ENCODE data around the gene GINS1. TPM values are rescaled to one million over a fixed set of nuclear protein-coding genes. Genes with fewer than 3 reads are reported as not detected.

GINS1 gene
- total and polyA plus RNA-seq, 7 experiments from 2014 or later, result 0.44 to 24.9 (median 0.88) TPM

DNA sequence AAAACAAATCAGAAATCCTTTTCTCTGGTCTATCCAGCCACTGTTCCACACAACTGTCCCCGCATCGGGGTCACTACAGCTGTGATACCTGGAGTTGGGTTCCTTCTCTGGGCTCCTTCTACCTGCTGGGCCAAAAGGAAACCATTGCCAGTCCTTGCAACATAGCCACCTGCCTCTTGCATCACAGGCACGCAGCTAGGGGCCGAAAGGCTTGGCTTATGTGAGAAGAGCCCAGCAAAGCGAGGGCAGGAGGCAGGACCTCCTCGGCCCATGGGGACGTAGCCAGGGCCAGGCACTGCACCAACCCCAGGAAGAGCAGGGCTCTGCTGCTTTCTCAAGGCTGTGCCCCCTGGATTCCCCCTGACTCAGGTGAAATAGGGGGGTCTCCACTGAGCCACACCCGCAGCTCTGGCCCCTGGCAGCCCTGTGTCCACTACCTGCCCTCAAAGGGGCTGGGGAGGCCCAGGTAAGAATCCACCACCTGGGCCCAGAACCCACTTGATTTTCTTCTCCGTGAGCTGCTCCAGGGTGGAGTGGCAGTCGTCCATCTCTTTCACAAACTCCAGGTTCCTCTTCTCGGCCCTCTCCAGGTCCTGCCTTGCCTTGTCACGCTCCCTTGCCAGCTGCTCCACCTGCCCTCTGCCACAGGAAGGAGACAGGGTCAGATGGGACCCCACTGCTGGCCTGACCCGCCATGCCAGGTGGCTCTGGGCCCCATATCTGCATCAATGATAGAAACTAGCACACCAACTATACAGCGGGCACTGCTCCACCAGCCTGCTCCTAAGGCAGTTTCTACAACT lies 88.9 kb downstream of the GINS1 start:
- ChIA-PET POLR2A (no interaction called here), CTCF (no interaction called here)
- intact Hi-C loops (cut with micrococcal nuclease), result no loop called here
- Mint-ChIP-seq H3K4me1 (no peaks in the 10 kb centered on the region), H3K27ac (peak overlapping the region in 1 of 9 donors; percentile 17), H3K4me3 (no peak overlapping the region), H3K36me3 (no peaks in the 10 kb centered on the region), H3K9me3 (no peaks in the 10 kb centered on the region), H3K27me3 (no peaks in the 10 kb centered on the region)
- Histone ChIP-seq H3K4me1 (ENCODE audit: control insufficient read depth in 2 of 2, insufficient read depth in 2 of 2, low read length in 2 of 2) (no peaks in the 10 kb centered on the region), H3K4me3 (ENCODE audit: low read length) (no peak overlapping the region), H3K27ac (ENCODE audit: low read depth, low read length) (no peak overlapping the region), H3K36me3 (ENCODE audit: control insufficient read depth in 2 of 3, insufficient read depth in 3 of 3, low read length in 3 of 3) (no peaks in the 10 kb centered on the region), H3K9me3 (ENCODE audit: control insufficient read depth in 2 of 3, low read length in 3 of 3) (no peaks in the 10 kb centered on the region), H3K27me3 (ENCODE audit: control insufficient read depth in 2 of 2, insufficient read depth in 2 of 2, low read length in 2 of 2) (no peaks in the 10 kb centered on the region)
- no peak for DNase-seq
- no peak for ATAC-seq

DNA sequence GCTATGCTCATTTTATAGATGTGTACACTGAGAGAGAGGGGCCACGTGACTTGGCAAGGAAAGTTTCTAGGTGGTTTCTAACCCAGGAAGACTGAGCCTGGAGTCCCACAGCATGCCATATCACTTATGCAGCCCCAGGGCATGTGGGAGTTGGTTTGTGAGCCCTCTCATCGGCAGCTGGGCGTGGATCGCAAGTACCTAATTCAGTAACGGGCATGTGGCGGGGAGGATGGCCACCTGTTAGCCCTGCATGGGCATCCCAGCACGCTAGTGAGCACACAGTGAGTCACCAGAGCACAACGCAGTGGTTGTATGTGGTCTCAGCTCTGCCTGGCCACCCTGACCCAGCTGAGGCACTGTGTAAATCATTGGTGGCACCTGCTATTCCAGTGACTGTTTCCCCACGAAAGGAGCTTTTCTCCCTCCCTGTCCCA lies 89.5 kb downstream of the GINS1 start:
- CTCF ChIA-PET, result no interaction called here
- Histone ChIP-seq H3K27me3 (ENCODE audit: control insufficient read depth in 2 of 2, insufficient read depth in 2 of 2, low read length in 2 of 2) (no peaks in the 10 kb centered on the region), H3K27ac (ENCODE audit: low read depth, low read length) (no peak overlapping the region), H3K4me1 (ENCODE audit: control insufficient read depth in 2 of 2, insufficient read depth in 2 of 2, low read length in 2 of 2) (no peaks in the 10 kb centered on the region), H3K4me3 (ENCODE audit: low read length) (no peak overlapping the region), H3K36me3 (ENCODE audit: control insufficient read depth in 2 of 3, insufficient read depth in 3 of 3, low read length in 3 of 3) (no peaks in the 10 kb centered on the region), H3K9me3 (ENCODE audit: control insufficient read depth in 2 of 3, low read length in 3 of 3) (no peaks in the 10 kb centered on the region)
- POLR2A ChIA-PET, result no interaction called here
- Mint-ChIP-seq H3K4me1 (no peaks in the 10 kb centered on the region), H3K4me3 (no peak overlapping the region), H3K27ac (peak overlapping the region in 1 of 9 donors; percentile 17), H3K36me3 (no peaks in the 10 kb centered on the region), H3K9me3 (no peaks in the 10 kb centered on the region), H3K27me3 (no peaks in the 10 kb centered on the region)
- intact Hi-C loops (cut with micrococcal nuclease), result no loop called here
- DNase-seq (no peak), ATAC-seq (no peak)

DNA sequence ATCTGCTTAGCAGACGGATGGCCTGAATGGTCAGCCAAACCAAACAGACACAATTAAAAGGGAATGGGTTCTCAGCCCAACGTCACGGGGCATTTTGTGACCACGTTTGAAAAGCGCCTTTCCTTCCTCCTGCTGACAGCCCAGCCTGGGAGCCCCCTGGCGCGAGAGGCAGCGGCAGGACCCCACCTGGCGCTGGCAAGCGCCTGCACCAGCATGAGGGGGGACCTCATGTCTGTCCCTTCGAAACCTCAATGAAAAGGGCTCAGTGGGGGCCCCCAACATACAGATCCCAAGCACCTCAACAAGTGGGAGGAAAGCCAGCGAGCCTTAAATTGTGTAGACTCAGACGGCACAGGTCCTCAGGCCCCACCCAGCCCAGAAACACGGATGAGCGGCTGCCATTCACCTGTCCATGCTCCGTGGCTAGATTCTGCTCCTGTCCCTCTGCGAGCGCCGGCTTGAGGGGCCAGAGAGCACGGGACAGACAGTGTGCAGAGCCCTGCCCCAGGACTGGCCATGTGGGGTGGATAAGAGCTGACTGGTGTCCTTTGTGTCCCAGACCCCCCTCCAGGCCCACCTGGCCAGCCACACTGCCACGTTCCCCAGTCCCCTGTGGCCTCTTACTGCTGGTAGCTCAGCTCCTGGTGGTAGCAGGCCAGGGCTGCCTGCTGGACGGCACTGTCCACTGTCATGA lies 90.3 kb downstream of the GINS1 start:
- Mint-ChIP-seq H3K27me3 (no peaks in the 10 kb centered on the region), H3K27ac (no peak overlapping the region), H3K36me3 (no peaks in the 10 kb centered on the region), H3K4me3 (no peak overlapping the region), H3K9me3 (no peaks in the 10 kb centered on the region), H3K4me1 (no peaks in the 10 kb centered on the region)
- Histone ChIP-seq H3K4me3 (ENCODE audit: low read length) (no peak overlapping the region), H3K4me1 (ENCODE audit: control insufficient read depth in 2 of 2, insufficient read depth in 2 of 2, low read length in 2 of 2) (no peaks in the 10 kb centered on the region), H3K27ac (ENCODE audit: low read depth, low read length) (no peak overlapping the region), H3K9me3 (ENCODE audit: control insufficient read depth in 2 of 3, low read length in 3 of 3) (no peaks in the 10 kb centered on the region), H3K36me3 (ENCODE audit: control insufficient read depth in 2 of 3, insufficient read depth in 3 of 3, low read length in 3 of 3) (no peaks in the 10 kb centered on the region), H3K27me3 (ENCODE audit: control insufficient read depth in 2 of 2, insufficient read depth in 2 of 2, low read length in 2 of 2) (no peaks in the 10 kb centered on the region)
- DNase-seq, result no peak
- intact Hi-C loops (cut with micrococcal nuclease), result no loop called here
- CTCF ChIA-PET, result no interaction called here
- ATAC-seq, result no peak
- POLR2A ChIA-PET, result no interaction called here

Other genes starting within 250 kb of the GINS1 start
- 100 to 1,000 TPM in 2 of 5 experiments, 10 to 100 TPM in 3; 41.1 to 108 (median 74.4) TPM for gene ENTPD6, start 212.0 kb upstream of the GINS1 start, total RNA-seq
- 10 to 100 TPM; 43.7 to 56.9 TPM for gene ENTPD6, start 212.0 kb upstream of the GINS1 start, polyA plus RNA-seq
- gene PYGB, start 159.6 kb upstream of the GINS1 start, total RNA-seq, result 10 to 100 TPM; 29.8 to 45.2 (median 43.6) TPM
- 10 to 100 TPM; 55.9 to 81.6 TPM for gene PYGB, start 159.6 kb upstream of the GINS1 start, polyA plus RNA-seq
- gene ABHD12, start 16.8 kb upstream of the GINS1 start, total RNA-seq, result 10 to 100 TPM; 16.5 to 27.6 (median 22.5) TPM
- gene ABHD12, start 16.8 kb upstream of the GINS1 start, polyA plus RNA-seq, result 10 to 100 TPM; 24.4 to 29.7 TPM
- 1 to 10 TPM; 1.4 to 4.2 (median 3.0) TPM for gene NINL, start 177.9 kb downstream of the GINS1 start, total RNA-seq
- gene NINL, start 177.9 kb downstream of the GINS1 start, polyA plus RNA-seq, result 1 to 10 TPM in 1 of 2 donors, under 1 TPM in 1; 0.31 to 1.1 TPM
- 1 to 10 TPM; 1.0 to 7.0 (median 1.9) TPM for gene NANP, start 216.3 kb downstream of the GINS1 start, total RNA-seq
- under 1 TPM; 0.75 to 0.77 TPM for gene NANP, start 216.3 kb downstream of the GINS1 start, polyA plus RNA-seq

Data from naive thymus-derived CD4-positive, alpha-beta T cell (primary cell).